Measurements from ENCODE around the gene RLN3. TPM values are rescaled to one million over a fixed set of nuclear protein-coding genes. Genes with fewer than 3 reads are reported as not detected.

RLN3 gene
- total and polyA plus RNA-seq, 2 of the 8 experiments (the other 6 are each of a cell fraction or from before 2014, with no cell fraction given): not detected

GRCh38 chr19:14073261-14073924, 45.4 kb downstream of the RLN3 start (continued):
- TF ChIP-seq JUN (IDR thresholded peaks at IDR 0.05; ENCODE audit: low read depth, low read length) (no peak), CTBP2 (IDR thresholded peaks at IDR 0.05; ENCODE audit: borderline replicate concordance, insufficient read depth, insufficient read length, low read length) (no peak), SAP30 (IDR thresholded peaks at IDR 0.05; ENCODE audit: insufficient read depth, insufficient replicate concordance, low read length) (no peak)
